ENCODE measurements around the gene OR8G5.

Gene OR8G5

GRCh38 chr11:124294687-124295086 is 38.5 kb downstream of the OR8G5 start:
- no peak for DNase-seq

- DNase-seq = no peak
Observed at GRCh38 chr11:124296016-124296415, 39.8 kb downstream of the OR8G5 start.

DNA sequence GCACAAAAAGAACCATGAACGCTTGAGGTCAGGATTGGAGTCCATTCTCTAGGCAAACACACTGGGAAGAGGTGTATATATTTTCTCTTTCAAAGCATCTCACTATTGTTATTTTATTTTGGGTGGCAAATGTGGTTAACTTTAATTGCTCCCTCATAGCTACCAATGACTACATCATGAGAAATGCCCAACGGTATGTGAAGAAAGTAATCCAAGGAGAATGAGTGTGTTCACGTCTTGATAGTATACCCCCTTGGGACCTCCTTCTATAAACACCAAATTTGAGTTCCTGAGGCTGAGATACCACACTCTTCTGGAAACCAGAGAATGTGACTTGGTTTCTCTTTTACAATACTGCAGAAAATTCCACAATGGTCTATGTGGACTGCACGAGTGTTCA is 41.7 kb downstream of the OR8G5 start:
- no peak for DNase-seq

GRCh38 chr11:124301548-124301947 is 45.4 kb downstream of the OR8G5 start:
- no peak for DNase-seq

DNA sequence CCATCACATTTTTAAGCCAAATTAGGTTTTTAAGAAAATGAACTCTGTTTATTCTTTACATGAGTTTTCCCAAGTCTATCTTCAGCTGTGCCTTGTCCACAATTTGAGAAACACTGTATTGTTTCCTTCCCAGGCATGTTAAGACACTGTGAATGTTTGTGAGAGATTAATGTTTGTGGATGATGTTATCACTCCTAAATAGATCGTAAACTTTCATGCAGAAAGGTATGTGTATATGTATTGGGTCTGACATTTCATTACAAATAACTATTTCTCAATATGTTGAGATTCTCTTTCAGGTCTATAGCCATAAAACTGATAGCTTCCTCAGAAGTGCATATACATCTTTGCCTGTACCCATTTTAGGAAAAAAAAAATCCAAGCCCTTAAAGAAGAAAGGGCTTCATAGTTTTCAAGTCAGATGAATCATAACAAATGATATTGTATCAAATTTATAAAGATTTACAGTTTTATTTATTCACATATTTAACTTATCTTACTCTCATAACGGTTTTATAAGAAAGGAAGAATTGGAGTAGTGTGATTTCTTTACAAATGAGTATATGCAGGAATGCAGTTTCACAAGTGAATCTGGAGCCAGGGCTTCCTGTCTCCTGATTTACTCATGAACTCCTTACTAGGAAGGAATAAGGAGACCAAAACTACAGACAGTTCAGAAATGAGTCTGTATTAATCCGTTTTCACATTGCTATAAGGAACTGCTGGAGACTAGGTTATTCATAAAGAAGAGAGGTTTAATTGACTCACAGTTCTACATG is 46.4 kb downstream of the OR8G5 start:
- DNase-seq = no peak

DNA sequence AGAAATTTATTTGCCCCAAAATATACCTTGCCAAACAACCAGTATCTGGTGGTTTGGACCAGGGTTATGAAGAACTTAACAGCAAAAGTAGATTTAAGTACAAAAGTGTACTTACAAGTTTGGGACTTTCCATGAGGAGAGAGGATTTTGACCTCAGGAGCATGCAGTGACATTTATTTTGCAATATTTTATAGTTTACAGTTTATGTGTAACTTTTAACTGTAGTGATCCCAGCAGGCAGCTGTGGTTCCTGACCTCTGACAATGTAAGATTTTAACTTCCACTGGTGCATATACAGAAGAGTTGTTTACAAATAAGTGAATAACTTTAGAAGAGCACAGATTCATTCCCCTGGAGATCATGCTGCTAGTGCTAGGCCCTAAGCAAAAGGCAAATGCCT is 50.9 kb downstream of the OR8G5 start:
- no peak for DNase-seq

DNA sequence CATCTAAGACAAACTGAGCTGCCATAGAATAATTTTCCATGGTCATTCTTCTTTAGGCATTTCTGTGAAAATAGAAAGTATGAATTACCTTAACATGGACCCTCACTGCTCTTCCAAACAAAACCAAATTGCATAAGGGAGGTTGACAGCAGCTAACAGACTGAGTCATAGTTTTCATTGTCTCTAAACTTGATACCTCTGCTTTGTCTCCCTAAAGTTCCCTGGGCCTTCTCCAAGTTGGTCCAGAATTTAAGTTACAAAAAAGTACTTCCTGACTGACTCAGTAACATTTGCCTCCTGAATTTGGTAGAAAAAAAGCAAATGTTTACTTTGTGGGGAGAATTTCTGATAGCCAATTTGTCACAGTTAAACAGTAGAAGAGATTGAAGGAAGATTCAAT is 54.5 kb downstream of the OR8G5 start:
- DNase-seq = no peak

GRCh38 chr11:124311269-124311668 is 55.1 kb downstream of the OR8G5 start:
- no peak for DNase-seq

- DNase-seq = no peak
Observed at GRCh38 chr11:124311670-124312069, 55.5 kb downstream of the OR8G5 start.

DNA sequence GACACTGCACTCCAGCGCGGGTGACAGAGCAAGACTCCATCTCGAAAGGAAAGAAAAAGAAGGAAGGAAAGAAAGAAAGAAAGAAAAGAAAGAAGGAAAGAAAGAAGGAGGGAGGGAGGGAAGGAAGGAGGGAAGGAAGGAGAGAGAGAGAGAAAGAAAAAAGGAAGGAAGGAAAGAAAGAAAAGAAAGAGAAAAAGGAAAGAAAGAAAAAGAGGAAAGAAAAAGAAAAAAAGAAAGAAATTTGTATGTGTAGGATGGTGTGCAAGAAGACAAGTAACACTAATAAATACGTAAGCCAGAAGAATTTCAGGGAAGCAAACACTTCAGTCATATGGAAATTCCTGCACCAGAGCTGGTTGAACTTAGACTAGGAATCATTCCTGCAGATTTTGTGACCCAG is 57.0 kb downstream of the OR8G5 start:
- DNase-seq = no peak

DNA sequence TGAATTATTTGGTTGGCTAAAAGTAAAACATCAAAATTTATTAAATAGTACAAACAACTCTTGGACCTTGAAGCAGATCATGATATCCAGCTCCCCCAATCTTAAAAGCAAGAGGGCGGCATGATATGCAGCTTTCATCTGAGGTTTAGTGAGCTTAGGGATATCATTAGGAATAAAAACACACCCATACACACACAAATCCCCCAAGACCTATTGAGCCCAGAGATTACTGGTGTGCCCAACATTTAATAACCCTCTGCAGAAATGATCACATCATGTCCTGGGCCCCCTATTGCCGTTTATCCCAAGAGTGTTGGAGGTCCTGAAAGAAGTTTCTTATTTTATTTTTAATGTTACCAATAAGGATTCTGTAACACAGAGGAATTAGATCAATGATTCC is 57.7 kb downstream of the OR8G5 start, which contains the start of gene OR8D1:
Gene OR8D1 (minus strand): TSS at position 101 of the 400 bp plus-strand sequence. CDS start 3,183 bp downstream, outside the sequence.
- DNase-seq = no peak

DNA sequence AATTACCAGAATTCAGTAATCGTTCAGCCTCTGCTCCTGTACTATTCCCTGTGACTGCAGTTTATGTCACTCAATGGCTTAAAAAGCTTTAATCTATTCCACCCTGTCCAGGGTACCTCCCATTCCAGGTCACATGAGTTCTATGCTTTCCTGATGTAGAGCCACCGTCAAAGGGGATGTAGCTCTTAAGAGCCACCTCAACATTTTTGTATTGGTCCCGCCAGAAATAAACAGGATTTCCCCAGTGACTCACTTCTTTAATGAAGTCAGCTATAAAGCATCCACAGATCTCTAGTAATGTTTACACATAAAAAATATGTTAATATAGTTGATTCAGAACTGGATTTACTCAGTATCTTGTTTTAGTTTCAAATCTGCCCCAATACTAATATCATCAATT is 58.9 kb downstream of the OR8G5 start:
- no peak for DNase-seq

All from NCI-H1092 (cell line).